DMS79 (cell line): ENCODE results near the gene KRTAP5-11.
"Not testable (repeated sequence)": the region's sequence is repeated elsewhere in the genome, so short reads cannot be mapped to it uniquely, and the experiment has no call there.

ENCODE experiments used
- DNase-seq: peaks from one replicate; lab custom pipeline; 2025; lab: John Stamatoyannopoulos, UW

Gene KRTAP5-11

DNA sequence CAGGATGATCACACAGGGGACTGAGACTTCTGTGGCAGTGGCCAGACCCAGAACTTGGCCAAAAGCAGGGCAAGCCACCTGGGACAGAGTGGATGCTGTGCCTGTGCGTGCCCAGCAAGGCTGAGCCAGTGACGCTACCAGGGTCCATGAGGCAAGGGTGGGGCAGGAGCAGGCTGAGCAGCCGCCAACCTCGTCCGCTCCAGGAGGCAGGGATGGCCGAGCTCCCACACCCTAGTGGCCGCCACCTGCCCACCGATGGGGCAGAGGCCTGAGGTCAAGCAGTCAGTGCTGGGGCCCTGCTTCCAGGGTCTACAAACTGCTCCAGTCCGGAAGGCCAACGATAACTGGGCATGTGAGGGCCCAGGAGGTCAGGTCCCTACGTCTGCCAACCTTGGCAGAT lies 27.2 kb downstream of the KRTAP5-11 start:
- no peak for DNase-seq

- DNase-seq, result no peak
Measured at GRCh38 chr11:71554996-71555395, 27.7 kb downstream of the KRTAP5-11 start.

DNA sequence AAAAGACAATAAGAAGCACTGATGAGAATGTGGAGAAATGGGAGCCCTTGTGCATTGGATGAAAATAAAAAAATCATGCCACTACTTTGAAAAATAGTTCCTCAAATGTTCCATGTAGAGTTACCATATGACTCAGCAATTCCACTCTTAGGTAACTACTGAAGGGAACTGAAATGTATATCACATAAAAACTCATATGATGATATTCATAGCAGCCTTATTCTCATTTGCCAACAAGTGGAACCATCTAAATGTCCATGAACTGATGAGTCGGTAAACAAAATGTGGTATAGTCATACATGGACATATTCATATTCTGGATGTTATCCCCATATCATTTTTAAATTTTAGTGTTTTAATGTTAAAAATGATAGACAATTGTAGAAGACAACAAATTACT lies 31.0 kb downstream of the KRTAP5-11 start:
- no peak for DNase-seq

DNA sequence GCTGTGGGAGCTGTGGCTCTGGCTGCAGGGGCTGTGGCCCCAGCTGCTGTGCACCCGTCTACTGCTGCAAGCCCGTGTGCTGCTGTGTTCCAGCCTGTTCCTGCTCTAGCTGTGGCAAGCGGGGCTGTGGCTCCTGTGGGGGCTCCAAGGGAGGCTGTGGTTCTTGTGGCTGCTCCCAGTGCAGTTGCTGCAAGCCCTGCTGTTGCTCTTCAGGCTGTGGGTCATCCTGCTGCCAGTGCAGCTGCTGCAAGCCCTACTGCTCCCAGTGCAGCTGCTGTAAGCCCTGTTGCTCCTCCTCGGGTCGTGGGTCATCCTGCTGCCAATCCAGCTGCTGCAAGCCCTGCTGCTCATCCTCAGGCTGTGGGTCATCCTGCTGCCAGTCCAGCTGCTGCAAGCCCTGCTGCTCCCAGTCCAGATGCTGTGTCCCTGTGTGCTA lies 33.9 kb downstream of the KRTAP5-11 start:
- DNase-seq, result no peak

DNA sequence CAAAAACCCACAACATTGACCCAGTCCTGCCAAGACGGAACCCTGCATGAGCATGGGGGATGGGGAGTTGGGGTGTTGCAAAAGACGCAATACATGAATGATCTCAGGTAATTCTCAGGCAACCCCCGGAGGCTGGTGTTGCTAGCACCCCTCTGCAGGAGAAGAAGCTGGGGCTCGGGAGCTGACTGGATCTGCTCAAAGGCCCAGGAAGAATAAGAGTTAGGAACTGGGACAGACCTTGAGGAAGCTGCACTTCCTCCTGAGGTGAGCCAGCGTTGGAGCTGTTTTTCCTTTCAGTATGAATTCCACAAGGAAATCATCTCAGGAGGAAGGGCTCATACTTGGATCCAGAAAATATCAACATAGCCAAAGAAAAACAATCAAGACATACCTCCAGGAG lies 34.6 kb downstream of the KRTAP5-11 start, which contains the start of gene KRTAP5-9:
TSS of gene KRTAP5-9 (plus strand) at position 301 of the 400 bp plus-strand sequence. CDS start 238 bp downstream, outside the sequence.
- no peak for DNase-seq

- DNase-seq, result no peak
Measured at GRCh38 chr11:71545405-71545966, 37.2 kb downstream of the KRTAP5-11 start.

DNA sequence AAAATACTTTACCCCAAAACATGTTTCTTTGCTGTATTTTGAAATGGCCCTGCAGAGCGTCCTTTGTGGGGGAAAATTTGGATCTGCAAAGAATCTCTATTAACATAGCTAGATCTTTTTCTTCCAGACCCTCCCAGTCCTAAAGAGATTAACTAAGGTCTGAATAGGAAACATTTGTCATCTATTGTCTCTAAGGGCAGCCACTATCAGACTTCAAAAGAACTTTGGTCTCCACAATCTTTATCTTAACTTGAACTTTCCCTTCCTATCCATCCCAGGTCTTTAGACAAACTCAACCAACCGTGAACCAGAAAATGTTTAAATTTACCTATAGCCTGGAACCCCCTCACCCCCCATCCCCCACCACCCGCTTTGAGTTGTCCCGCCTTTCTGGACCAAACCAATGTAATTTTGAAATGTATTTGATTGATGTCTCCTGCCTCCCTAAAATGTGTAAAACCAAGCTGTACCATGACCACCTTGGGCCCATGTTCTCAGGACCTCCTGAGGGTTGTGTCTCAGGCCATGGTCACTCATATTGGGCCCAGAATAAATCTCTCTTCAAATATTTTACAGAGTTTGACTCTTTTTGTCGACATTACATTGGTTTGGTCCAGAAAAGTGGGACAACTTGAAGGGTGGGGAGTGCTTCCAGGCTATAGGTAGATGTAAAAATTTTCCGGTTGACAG lies 38.0 kb downstream of the KRTAP5-11 start:
- DNase-seq, result no peak

DNA sequence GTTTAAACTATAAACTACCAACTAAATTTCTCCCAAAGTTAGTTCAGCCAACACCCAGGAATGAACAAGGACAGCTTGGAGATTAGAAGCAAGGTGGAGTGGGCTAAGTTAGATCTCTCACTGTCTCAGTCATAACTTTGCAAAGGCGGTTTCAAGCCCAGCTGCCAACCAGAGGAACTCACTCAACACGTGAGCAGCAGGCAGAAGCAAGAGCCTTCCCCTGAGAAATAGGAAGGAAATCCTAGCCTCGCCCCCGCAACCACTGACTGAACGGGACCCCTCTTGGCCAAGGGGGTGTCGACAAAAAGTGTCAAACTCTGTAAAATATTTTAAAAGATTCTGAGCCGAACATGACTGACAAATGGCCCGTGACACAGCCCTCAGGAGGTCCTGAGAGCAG lies 38.8 kb downstream of the KRTAP5-11 start:
- no peak for DNase-seq

DNA sequence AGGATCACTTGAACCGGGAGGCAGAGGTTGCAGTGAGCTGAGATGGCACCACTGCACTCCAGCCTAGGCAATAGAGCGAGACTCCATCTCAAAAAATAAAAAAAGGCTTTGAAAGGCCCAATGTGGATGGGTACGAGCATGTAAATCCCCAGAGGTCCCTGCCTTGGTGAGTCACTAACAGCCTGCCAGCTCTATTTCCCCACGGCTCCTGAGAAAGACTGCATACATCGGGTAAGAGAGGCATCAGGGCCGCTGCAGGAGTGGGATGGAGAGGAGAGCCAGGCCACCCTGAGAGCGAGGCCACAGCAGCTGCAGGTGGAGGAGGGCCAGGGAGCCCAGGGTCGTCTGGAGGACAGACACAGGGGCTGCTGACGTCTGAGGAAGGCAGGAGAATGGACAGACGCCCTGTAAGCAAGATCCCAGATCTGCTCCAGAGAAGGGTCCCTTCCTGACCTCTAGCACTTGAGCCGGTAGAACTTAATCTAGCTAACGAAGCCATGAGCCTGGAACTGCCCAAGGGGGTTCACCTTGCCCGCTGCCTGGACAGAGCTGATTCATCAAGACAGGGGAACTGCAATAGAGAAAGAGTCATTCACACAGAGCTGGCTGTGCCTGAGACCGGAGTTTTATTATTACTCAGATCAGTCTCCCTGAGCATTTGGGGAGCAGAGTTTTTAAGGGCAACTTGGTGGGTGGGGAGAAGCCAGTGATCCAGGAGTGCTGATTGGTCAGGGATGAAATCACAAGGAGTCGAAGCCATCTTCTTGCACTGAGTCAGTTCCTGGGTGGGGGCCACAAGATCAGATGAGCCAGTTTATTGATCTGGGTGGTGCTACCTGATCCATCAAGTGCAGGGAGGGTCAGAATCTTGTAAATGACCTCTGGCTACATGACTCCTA lies 39.5 kb downstream of the KRTAP5-11 start:
- no peak for DNase-seq

DNA sequence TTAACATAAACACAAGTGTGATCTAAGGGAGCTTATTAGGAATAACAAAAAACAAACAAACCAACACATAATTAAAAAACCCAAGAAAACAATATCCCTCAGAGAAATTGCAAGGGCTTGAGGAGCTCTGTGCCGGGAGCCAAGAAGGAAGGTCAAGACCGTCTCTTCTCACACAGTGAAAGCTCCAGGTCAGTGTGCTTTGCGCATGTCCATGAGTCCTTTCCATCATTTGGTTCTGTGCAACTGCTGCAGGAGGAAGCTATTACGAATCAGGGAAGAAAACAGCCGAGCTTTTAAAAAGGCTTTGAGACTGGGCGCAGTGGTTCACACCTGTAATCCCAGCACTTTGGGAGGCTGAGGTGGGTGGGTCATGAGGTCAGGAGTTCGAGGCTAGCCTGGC lies 40.3 kb downstream of the KRTAP5-11 start:
- DNase-seq, result no peak

GRCh38 chr11:71540521-71541304 lies 42.0 kb downstream of the KRTAP5-11 start:
- DNase-seq, result not testable (repeated sequence)

GRCh38 chr11:71539971-71540370 lies 42.7 kb downstream of the KRTAP5-11 start:
- not testable (repeated sequence) for DNase-seq

- DNase-seq, result no peak
Measured at GRCh38 chr11:71539017-71539416, 43.7 kb downstream of the KRTAP5-11 start.

DNA sequence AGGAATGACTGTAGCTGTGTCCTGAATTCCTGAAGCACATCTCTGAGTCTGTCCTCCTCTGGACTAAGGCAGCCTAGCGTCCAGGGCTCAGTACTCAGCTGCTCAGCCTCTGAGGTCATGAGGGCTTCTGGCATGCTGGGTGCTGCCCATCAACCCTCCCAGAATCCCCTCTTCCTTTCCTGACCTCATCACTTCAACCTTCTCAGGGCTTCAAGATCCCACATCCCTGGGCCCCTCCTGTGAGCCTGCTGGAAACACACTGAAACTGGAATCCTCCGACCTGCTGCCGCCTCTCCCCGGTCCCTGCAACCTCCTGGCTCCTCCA lies 44.0 kb downstream of the KRTAP5-11 start:
- DNase-seq, result no peak

GRCh38 chr11:71537977-71538665 lies 44.6 kb downstream of the KRTAP5-11 start, which contains the start of gene KRTAP5-8:
Gene KRTAP5-8 (plus strand): TSS chr11:71538025. CDS start chr11:71538056, 31 bp downstream.
- not testable (repeated sequence) for DNase-seq

GRCh38 chr11:71537537-71537936 lies 45.1 kb downstream of the KRTAP5-11 start:
- DNase-seq, result no peak

DNA sequence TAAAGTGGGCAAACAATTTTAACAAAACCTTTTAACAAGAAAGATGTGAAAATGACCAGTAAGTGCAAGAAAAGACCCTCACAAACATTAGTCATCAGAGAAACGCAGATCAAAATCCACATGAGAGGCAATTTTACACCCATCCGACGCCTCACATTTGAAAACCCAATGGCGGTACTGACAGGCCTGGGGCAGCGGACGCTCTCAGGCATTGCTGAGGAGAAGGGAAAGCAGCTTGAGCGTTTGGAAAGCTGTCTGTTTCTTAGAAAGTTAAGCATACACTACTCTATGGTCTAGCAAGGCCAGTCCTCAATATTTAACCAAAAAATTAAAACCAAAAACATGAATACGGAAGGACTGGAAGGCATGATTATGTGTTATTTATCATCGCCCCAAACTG lies 46.9 kb downstream of the KRTAP5-11 start:
- no peak for DNase-seq

- DNase-seq, result not testable (repeated sequence)
Measured at GRCh38 chr11:71534711-71535608, 47.7 kb downstream of the KRTAP5-11 start.

- no peak for DNase-seq
Measured at GRCh38 chr11:71532036-71532610, 50.6 kb downstream of the KRTAP5-11 start.
